GM13977 (cell line): ENCODE results near the gene LRP5.
"Not testable (repeated sequence)": the region's sequence is repeated elsewhere in the genome, so short reads cannot be mapped to it uniquely, and the experiment has no call there.

Experiments used
- DNase-seq: peaks from one replicate; pipeline ENCODE4 v3.0.0; 2012; ENCODE audit warnings: low spot score
- CTCF ChIP-seq: IDR thresholded peaks from 2 replicates; pipeline ENCODE4 v1.5.1; 2012; ENCODE audit warnings: mild to moderate bottlenecking, control low read depth; ENCODE audit not compliant: insufficient read depth; ENCODE audit errors: extremely low read depth, missing control alignments
- in situ Hi-C: fragments of 300-500 bp; cut with MboI; formaldehyde crosslinking; loops from one replicate; pipeline ENCODE4 v1.12.0; 2022; ENCODE audit warnings: low sequenced_read_pairs, low pct_unique_long_range_greater_than_20kb, mixed read lengths, inconsistent platforms; ENCODE audit not compliant: unreplicated experiment

LRP5 gene

GRCh38 chr11:68397256-68397655 is 84.9 kb downstream of the LRP5 start:
- no peak for TF ChIP-seq CTCF
- in situ Hi-C loops, result no loop called here
- DNase-seq, result no peak

GRCh38 chr11:68398995-68399851 is 86.8 kb downstream of the LRP5 start:
- in situ Hi-C loops, result no loop called here
- TF ChIP-seq CTCF, result no peak
- no peak for DNase-seq

GRCh38 chr11:68399916-68400315 is 87.5 kb downstream of the LRP5 start:
- no peak for TF ChIP-seq CTCF
- DNase-seq, result no peak
- in situ Hi-C loops, result no loop called here

GRCh38 chr11:68400584-68400983 is 88.2 kb downstream of the LRP5 start:
- in situ Hi-C loops, DNase-seq: not testable (repeated sequence)

GRCh38 chr11:68401856-68402255 is 89.5 kb downstream of the LRP5 start:
- no peak for TF ChIP-seq CTCF
- DNase-seq, result no peak
- in situ Hi-C loops, result no loop called here

GRCh38 chr11:68402355-68403031 is 90.1 kb downstream of the LRP5 start:
- in situ Hi-C loops, result no loop called here
- no peak for DNase-seq
- peak; percentile 17 for TF ChIP-seq CTCF

GRCh38 chr11:68403424-68403823 is 91.0 kb downstream of the LRP5 start:
- DNase-seq, result no peak
- in situ Hi-C loops, result no loop called here

More at GRCh38 chr11:68403424-68403823, 91.0 kb downstream of the LRP5 start:
- TF ChIP-seq CTCF, result no peak
